GM18519 (cell line): Measurements from ENCODE around the gene ASXL3.
A peak's percentile ranks its signal among the peaks of the same experiment; 100 is the strongest.

ENCODE experiments used
- ATAC-seq: cut with Tn5 transposase; IDR thresholded peaks from one replicate; pipeline ENCODE4 v1.9.1; 2021; ENCODE audit warnings: mild to moderate bottlenecking, moderate library complexity; ENCODE audit not compliant: unreplicated experiment, low FRiP score

ASXL3 gene

DNA sequence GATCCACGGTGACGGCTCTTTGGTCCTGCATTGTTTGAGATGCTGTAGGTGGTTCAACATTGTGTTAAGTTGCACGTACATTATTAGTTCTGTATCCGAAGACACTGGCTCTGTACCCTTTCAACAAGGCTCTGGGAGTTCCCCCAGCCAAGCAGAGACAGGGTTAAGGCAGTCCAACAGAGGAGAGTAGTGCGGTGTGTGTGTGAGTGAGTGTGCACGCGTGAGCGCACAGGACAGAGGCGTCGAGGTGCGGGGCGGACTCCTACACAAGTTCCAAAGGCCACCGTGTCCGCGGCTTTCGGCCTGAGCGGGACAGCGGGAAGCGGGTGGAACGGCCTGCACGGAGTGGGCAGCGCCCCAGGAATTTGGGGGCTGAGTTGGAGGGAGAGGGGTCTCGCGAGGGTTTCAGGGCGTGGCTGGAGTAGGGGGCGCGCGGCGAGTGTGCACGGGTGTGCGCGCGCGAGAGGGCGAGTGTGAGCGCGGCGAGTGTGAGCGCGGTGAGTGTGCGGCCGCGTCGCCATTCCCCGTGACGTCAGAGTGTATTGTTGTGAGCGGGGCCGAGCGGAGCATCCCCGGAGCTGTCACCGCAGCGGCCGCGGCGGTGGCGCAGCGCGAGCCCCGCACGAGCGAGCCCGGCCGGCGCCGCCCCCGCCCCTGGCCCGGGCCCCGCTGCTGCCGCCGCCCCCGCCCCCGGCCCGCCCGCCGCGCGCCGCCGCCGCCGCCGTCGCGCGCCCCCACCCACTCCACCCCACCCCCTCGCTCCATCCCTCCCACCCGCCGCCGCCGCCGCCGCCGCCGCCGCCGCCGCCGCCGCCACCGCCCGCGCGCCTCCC lies at the start of gene ASXL3:
Gene ASXL3, plus strand, starts transcription at position 535 of the 833 bp plus-strand sequence. CDS start 413 bp downstream, outside the sequence.
- no peak for ATAC-seq

DNA sequence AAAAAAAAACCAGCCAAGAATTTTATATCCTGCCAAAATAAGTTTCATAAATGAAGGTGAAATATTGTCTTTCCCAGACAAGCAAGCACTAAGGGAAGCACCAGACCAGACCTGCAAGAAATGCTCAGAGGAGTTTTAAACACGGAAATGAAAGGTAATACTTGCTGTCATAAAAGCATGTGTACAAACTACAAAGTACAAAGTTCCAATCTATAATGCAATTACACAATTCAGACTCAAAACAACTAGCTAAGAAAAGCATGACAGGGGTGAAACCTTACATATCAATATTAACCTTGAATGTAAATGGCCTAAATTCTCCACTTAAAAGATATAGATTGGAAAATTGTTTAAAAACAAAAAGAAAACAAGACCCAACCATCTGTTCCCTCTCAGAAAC lies 45.0 kb upstream of the ASXL3 start:
- no peak for ATAC-seq

DNA sequence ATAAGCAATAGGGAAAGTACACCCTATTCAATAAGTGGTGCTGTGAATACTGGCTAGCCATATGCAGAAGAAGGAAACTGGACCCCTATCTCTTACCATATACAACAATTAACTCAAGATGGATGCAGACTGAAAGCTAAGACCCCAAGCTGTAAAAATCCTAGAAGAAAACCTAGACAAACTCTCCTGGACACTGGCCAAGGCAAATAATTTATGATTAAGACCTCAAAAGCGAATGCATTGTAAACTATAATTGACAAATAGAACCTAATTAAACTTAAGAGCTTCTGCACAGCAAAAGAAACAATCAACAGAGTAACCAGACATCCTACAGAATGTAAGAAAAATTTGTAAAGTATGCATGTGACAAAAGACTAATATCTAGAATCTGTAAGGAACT lies 41.1 kb upstream of the ASXL3 start:
- ATAC-seq = no peak

DNA sequence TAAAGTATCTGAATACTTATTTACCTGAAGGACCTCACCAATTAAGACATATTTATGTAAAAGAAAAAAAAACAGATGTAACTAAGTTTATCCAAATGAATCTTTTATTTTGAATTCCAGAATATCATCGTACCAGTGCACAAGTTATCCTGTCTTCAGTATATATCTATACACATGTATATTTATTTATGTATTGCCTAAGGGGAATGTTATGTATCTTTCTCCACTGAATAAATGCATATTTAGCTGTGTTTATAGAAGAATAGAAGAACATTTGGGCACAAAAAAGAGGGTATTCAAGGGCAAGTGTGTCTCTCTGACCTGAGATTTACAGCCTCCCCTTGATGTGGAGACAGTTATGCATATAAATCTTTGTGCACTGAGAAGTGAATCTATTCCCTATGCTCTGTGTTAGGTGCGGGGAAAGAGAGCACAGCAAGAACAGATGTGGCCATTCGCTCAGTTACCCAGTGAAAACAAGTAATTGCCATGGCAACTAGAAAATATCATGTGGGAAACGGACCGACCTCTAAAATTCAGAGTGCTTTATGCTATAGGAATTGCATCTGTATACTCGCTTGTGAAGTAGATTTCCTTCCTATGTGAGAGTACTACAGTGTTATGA lies 39.5 kb upstream of the ASXL3 start:
- no peak for ATAC-seq

DNA sequence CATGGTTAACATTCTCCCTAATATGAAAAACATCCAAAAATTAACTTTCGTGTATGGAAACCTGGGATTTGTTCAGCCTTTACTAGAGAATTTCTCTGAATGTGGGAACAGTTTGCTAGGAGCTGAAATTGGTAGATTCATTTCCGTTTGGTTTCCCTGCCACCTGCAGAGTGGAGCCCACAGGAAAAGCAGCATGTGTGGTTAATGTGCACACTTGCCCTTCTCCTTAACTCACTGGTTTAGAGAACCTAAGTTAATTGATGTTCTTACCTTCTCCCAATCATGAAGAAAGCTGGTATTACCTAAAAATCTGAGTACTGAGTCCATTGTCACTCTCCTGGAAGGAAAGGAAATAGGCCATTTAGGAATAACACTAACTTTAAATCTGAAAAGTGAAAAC lies 37.6 kb upstream of the ASXL3 start:
- ATAC-seq = no peak

DNA sequence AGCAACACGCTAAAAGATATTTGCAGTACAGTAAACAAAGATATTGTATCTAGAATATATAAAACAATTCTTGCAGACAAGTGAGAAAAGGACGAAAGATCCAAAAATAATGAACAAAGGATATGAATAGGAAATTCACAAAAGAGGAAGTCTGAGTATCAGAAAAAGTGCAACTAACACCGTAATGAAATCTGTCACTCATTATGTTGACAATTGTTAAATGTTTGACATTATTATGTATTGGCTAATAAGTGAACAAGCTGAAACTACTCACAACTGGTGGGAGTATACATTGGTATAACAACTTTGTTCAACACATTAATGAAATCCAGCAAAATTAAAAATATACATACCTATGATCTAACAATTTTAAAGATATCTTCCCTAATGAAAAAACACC lies 36.7 kb upstream of the ASXL3 start:
- ATAC-seq = no peak

DNA sequence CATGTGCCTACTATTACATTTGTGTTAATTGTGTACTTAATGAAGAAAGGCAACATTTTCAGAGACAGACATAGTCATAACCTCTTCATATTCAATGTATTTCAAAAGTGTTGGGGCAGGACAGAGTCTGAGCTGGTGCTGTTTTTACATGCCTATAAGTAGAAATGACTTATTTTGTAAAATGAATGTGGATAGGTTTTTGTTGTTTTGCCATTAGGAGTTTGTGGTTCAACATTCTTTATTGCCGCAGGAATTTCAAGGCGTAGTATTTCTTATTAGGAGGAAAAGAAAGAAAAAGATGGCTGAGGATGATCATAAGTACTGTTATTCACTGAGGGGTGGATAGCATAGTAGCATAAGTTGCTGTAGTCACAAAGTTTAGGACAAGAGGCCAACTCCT lies 21.2 kb upstream of the ASXL3 start:
- ATAC-seq = no peak

DNA sequence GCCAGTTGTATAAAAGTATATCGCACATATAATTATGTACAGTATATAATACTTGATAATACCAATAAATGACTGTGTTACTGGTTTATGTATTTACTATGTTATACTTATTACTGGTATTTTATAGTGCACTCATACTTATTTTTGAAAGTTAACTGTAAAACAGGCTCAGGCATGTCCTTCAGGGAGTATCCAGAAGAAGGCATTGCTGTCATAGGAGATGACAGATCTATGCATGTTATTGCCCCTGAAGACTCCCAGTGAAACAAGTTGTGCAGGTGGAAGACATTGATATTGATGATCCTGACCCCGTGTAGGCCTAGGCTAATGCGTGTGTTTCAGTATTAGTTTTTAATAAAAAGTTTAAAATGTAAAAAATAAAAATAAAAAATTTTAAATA lies 20.3 kb upstream of the ASXL3 start:
- ATAC-seq = no peak

DNA sequence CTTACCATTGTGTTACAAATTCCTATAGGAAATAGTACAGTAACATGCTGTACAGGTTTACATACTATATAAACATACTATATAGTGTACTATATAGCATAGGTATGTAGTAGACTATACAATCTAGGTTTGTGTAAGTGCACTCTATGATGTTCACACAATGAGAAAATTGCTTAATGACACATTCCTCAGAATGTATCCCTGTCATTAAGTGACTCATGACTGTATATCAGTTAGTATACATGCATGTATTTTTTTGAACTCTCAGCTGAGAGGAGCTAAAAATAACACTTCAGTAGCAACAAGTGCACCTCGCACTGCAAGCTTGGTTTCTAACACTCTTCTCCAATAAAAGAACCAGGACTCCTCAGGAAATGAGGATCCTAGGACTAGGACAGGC lies 19.5 kb upstream of the ASXL3 start:
- no peak for ATAC-seq

DNA sequence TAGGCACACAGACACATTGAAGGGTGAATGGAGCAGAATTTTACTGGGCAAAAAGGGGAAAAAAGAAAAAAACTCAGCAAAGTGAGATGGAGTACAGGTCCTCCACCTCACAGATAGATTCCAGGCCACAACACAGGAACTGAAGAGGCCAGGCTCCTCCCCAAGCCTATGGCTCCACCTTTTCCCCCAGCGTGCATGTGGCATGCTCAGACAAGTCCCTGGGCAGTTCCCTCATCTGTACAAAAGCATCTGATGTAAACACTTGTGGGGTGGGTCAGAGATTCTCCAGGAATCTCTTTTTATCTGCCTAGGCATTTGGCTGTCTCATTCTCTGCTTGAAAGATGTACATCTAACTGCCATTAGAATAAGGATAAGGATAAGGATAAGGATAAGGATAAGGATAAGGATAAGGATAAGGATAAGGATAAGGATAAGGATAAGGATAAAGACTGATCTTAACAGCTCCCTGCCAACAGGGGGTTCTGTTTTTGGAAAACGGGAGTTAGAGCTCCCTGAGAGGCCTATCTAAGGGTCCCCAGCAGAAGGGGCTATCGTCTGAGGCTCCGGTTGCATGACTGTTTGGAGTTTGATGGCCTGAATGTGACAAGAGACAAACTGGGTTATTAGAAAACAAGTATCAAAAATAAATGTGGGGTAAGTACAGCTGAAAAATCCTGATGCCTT lies 17.2 kb upstream of the ASXL3 start:
- ATAC-seq = peak; percentile 75

DNA sequence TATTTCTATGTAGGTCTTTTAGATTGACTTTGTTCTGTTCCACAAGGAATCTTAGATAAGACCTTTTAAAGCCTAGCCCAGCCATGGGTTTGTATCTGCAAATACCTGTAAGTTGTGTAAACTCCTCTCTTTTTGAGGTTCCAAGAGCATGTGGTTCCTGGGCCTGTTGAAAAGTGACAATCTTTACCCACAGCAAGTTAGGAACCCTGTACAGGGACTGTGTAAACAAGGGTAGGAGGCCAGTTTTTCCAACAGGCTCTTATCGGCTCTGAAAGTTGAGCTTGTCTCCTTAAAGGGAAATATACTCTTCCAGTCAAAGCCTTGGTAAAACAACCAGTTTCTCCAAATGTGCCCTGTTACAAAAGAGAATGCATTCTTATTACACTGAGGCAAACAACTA lies 15.3 kb upstream of the ASXL3 start:
- no peak for ATAC-seq

DNA sequence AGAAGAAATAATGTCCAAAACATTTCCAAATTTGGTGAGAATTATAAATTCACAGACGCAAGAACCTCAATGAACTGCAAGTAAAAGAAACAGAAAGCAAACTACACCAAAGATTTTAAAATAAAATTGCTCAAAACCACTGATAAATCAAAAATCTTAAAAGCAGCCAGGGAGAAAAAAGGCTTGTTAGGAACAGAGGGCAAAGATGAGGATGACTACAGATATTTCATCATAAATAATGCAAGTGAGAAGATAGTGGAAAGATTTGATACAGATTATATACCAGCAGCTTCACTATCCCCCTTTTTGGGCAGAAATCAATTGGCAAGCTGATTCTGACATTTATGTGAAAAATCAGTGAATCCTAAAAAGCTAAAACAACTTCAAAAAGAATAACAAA lies 10.3 kb upstream of the ASXL3 start:
- ATAC-seq = no peak

DNA sequence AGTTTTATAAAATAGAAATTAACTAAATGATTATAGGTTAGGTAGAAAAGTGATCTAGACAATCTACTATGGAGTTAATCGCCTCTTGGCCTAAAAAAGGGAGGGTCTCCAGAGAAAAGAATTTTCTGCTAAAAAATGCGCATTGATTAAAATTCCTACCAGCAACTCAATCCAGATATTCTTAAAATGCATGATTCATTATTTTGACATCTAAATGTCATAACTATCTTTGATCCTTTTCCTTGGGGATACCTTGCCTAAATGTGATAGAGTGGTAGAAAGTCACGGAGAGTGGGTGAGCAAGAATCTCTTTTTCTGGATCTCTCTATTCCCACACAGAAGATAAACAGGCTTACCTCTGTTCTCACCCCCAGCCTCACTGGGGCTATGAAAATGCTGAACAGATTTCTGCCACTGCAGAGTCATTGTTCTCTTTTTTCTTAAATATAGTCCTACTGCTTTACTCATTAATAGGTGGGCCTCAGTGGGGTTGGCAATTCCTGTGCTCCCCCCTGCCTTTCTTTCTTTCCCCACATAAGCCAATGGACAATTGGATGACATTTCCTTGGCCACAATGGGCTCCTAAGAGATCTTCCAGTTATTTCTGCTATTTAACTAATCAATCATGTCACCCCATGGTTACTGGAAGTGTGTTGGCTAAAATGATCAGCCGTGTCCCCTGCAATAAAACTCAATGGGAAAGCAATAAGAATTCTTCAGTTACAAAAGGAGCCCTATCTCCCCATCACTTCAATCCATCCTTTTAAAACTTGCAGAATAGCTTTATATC lies 5.8 kb upstream of the ASXL3 start:
- ATAC-seq = no peak

DNA sequence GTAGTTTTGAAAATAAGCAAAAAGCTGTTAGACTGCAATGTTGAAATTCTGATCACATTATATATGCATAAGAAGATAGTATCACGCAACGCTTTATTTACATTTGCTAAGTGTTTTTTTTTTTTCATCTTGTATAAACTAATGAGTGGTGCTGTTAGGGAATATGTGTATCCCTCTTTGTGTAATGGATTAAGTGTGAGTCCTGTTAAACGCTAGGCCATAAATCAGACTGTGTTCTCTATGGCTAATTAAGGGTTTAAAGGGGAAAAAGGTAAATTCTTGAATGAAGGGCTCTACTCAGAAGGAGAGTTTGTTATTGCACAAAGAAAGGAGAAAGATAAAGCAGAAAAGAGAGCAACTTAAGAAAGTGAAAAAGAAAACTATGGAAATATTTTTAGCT lies 4.8 kb upstream of the ASXL3 start:
- ATAC-seq = no peak

DNA sequence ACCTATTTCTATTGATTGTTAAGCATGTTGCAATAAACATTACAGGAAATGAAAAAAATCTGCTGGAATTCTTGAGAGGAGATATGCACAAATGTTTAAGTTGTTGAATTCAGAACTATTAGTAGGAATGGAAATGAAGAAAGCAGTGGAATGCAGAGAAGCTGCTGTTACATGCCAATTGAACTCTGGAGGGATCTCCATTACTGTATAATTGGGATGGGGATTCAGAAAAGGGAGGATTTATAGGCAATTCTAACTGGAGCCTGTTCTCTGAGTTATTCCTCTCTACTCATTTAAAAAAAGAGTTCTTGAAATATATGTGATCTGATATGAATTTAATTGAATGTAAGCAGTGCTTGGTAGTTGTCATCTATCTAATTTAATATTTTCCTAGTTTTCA lies 2.6 kb upstream of the ASXL3 start:
- ATAC-seq = no peak

DNA sequence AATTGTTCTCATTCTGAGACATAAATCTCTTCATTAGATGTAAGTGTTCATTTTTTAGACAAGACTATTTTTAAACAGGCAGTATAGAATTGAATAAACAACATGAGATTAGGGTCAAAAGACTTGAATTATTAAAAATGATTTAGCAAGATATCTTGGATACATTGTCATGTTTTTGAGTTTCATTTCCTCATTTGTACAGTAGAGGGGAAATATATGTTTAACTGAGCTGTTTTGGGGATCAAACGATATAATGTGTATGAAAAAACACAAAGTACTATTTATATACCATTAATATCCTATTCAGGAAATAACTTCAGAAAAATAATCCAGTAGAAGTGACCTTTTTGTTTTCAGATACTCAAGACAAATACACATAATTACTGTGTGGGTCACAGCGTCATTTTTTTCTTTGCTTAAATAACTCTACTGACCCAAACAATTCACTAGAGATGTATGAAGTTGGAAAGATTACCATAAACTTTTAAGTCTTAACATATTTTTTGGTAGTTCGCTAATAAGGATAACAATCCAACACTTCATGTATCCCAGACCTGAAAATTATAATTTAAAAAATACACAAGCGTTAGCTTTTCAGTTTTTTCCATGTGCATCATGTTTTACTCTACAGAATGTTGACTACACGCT lies 896 bp upstream of the ASXL3 start:
- ATAC-seq = no peak

DNA sequence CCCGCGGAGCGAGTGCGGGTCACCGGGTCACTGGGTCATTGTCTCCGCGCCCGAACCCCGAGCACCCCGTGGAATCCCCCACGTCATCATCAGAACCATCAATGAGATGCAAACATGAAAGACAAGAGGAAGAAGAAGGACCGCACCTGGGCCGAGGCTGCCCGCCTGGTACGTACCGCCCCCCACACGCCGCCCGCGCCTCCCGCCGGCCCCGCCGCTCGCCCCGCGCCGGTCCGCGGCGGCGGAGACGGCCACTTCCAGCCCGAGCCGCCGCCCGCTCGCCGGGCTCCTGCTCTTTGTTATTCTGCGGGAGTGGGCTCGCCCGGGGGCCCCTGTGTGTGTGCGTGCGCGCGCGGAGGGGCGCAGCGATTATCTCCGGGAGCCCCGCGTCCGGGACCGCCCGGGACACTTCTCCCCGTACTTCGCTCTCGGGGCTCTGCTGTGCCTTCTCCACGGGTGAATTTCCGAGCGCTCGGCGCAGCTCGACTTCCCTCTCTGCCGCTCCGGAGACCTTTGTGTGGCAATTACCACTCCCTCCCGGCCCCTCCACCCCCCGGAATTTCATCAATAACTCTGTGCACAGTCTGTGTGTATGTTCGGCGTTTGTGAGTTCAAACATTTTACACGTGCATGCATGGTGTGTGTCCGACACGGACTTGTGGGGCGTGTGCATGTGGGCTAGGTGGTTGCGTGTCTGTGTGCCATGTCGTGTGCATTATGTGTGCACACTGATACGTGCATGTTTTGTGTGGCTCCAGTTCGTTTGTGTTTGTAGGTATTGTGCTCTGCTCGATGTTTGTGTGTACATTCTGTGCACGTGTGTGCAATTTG lies 714 bp downstream of the ASXL3 start:
- no peak for ATAC-seq

DNA sequence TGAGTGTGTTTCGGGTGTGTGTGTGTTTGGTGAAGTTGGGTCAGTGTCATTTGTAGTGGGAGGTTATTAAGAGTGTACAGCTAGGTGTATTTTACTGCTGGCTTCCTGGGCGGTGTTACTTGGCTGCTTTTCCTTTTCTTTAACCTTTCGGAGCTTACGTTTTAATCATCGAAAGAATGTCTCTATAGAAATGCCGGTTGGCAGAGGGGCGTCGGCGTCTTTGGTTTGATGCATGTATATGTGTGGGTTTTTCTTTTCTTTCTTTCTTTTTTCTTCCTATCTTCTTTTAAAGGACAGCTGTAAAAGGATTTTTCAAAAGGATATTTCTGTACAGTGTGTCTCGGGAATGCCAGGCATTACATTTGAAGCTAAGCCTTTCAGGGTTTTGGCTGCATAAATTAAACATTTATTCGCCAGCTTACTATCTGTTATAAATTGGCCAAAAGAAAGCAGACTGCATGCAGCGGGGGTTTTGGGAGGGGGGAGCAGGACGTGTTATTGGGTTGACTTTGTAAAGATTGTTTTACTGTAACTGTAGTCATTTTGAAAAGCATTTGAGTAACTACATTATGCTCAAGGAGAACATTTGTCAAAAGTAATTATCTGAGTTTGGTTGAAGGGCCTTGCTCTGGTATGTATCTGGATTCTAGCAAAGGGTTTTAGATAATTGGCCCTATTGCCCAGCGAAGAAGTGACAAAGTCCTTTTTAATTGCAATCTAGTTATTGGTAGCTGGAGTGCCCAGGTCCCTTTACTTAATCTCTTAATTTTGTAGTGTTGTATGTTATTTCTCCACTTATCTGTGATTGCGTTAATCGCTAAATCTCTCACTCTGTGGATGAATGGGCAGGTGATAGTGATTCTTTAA lies 1.6 kb downstream of the ASXL3 start:
- ATAC-seq = no peak

DNA sequence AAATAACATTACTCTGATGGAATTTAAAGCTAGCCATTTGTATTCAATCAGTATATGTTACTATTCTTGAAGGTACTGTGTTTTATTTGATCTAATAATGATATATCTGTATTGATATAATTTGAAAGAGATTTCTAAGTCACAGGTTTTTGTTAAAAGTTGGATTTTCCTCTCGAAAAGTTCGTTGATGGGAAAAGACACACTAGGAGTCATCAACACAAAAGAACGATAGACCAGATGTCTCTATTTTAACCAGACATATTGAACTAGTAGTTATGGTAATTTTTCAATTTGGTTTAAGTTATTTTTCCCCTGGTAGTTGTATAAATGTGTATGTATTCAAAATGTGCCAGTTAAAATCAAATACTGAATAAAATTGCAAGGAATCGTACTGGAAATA lies 2.5 kb downstream of the ASXL3 start:
- no peak for ATAC-seq
